IPS DF 6.9 (cell line): ENCODE data around the gene STAMBPL1.

Experiments
- DNase-seq: peaks from one replicate; pipeline ENCODE4 v3.0.0-alpha.2; 2013; ENCODE audit warnings: low read depth, low spot score
- H3K27ac ChIP-seq: one replicate; pipeline ENCODE4 v1.5.1; 2013; ENCODE audit warnings: low read length, control low read depth
- H3K27me3 ChIP-seq: 2 replicates; pipeline ENCODE4 v1.6.1; 2013; ENCODE audit warnings: mild to moderate bottlenecking, low read length; ENCODE audit not compliant: control insufficient read depth, insufficient read depth
- H3K36me3 ChIP-seq: 2 replicates; pipeline ENCODE4 v1.6.1; 2013; ENCODE audit warnings: low read length; ENCODE audit not compliant: control insufficient read depth, insufficient read depth
- H3K4me1 ChIP-seq: 2 replicates; pipeline ENCODE4 v1.6.1; 2013; ENCODE audit warnings: low read length; ENCODE audit not compliant: control insufficient read depth, insufficient read depth
- H3K4me3 ChIP-seq: 2 replicates; pipeline ENCODE4 v1.5.1; 2013; ENCODE audit warnings: mild to moderate bottlenecking, low read length
- H3K9me3 ChIP-seq: 2 replicates; pipeline ENCODE4 v1.6.1; 2013; ENCODE audit warnings: low read length, inconsistent platforms; ENCODE audit not compliant: control insufficient read depth, insufficient read depth
- WGBS: extraction: QIAGEN DNeasy Blood & Tissue Kit; methylation state at CpG from one replicate; pipeline ENCODE4 v1.1.7; 2013; ENCODE audit warnings: mixed read lengths, missing lambda C conversion rate; ENCODE audit not compliant: insufficient read length, insufficient coverage; 5-methylcytosine and 5-hydroxymethylcytosine counted together

The STAMBPL1 gene

DNA sequence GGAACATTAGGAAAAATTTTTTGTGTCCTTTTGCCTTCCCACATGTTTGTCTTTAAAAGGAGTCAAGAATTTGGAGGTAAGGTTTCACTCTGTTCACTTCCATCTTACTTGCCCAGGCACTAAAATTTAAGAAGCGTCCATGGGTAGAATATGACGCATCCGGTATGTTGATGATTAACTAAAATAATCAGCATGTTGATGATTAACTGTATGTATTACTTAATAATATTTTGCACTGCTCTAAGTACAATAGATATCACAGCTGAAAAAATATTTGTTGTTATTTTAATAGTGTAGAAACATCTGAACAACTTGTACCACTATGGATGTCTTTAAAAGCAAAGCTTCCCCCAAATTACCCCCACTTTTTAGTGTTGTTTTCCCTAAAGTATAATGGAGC is 39.9 kb upstream of the STAMBPL1 start:
- Histone ChIP-seq H3K27ac (no peak overlapping the region), H3K27me3 (no peaks in the 10 kb centered on the region), H3K36me3 (no peaks in the 10 kb centered on the region), H3K4me1 (0 out of 2 replicates have a peak, but pooled peaks cover 1% of the 10 kb centered on the region), H3K9me3 (no peaks in the 10 kb centered on the region), H3K4me3 (no peak overlapping the region)
- no CpG with 5 or more reads among the region's 3 CpGs for WGBS
- DNase-seq: no peak

DNA sequence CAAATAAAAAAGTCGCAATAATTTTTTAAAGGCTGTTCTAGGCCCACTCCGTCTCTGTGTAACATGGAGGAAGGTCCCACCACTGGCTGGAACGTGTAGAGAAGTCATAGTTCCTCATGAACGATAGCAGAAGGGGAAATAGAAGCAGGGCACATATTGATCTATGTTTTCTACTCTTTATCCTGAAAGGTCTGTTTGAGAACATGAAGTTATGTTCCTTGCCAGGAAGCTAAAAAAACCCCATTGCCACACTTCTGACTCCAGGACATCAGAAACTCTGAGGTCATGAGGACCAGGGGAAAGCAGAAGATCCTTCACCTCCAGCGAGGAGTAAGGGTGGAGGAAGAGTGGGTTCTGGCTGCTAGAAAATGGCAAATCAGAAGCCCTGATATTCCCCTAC is 39.2 kb upstream of the STAMBPL1 start:
- Histone ChIP-seq H3K27me3 (no peaks in the 10 kb centered on the region), H3K27ac (no peak overlapping the region), H3K9me3 (no peaks in the 10 kb centered on the region), H3K4me3 (no peak overlapping the region), H3K36me3 (no peaks in the 10 kb centered on the region), H3K4me1 (0 out of 2 replicates have a peak, but pooled peaks cover 1% of the 10 kb centered on the region)
- no CpG with 5 or more reads among the region's 5 CpGs for WGBS
- DNase-seq: no peak

DNA sequence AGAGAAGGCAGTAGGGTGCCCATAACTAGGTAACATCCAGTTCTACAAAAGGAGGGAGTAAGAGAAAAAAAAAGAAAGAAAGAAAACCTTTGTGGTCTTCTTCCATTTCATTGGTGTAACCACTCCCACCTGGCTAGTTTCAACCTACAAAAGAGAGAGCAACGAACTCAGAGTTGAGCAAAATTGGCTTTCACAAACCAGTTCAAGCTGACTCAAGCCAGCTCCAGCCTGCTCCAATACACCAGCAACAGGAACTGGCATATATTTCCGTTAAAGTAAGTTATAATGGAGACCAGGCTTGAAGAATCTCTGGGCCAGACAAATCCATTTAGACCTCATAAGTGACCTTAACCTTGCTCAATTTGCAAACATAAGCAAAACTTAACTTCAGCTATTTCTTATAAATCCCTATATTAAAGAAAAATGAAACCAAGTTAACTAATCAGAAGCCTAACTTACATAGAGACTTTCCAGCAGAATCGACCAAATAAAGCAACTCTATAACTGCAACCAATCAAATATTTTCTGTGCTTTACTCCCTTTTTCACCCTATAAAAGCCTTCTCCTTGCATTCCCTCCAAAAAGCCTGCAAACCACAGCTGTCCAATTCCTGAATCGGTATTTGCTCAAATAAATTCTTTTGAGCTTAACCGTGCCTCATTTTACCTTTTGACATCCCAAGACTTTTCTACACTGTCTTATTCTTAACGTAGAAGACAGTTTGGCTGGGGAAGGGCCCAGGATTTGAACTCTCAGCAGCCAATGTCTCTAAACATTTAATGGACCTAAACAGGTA is 38.5 kb upstream of the STAMBPL1 start:
- Histone ChIP-seq H3K4me3 (no peak overlapping the region), H3K9me3 (no peaks in the 10 kb centered on the region), H3K4me1 (0 out of 2 replicates have a peak, but pooled peaks cover 1% of the 10 kb centered on the region), H3K36me3 (no peaks in the 10 kb centered on the region), H3K27ac (no peak overlapping the region), H3K27me3 (no peaks in the 10 kb centered on the region)
- no CpG with 5 or more reads among the region's 6 CpGs for WGBS
- no peak for DNase-seq

GRCh38 chr10:88843171-88843570 is 36.9 kb upstream of the STAMBPL1 start:
- Histone ChIP-seq H3K4me3 (no peak overlapping the region), H3K36me3 (no peaks in the 10 kb centered on the region), H3K27me3 (no peaks in the 10 kb centered on the region), H3K4me1 (0 out of 2 replicates have a peak, but pooled peaks cover 1% of the 10 kb centered on the region), H3K27ac (no peak overlapping the region), H3K9me3 (no peaks in the 10 kb centered on the region)
- no peak for DNase-seq
- no CpG with 5 or more reads among the region's 4 CpGs for WGBS

GRCh38 chr10:88848499-88848898 is 31.5 kb upstream of the STAMBPL1 start:
- peaks cover 4% of the 10 kb centered on the region; the same call in 1 of the 2 replicates for H3K4me1 ChIP-seq
- no peak overlapping the region for H3K27ac ChIP-seq
- no peak overlapping the region for H3K4me3 ChIP-seq
- no peaks in the 10 kb centered on the region for H3K27me3 ChIP-seq
- H3K36me3 ChIP-seq: no peaks in the 10 kb centered on the region
- no peaks in the 10 kb centered on the region for H3K9me3 ChIP-seq
- DNase-seq: no peak
- no CpG with 5 or more reads among the region's 1 CpG for WGBS

DNA sequence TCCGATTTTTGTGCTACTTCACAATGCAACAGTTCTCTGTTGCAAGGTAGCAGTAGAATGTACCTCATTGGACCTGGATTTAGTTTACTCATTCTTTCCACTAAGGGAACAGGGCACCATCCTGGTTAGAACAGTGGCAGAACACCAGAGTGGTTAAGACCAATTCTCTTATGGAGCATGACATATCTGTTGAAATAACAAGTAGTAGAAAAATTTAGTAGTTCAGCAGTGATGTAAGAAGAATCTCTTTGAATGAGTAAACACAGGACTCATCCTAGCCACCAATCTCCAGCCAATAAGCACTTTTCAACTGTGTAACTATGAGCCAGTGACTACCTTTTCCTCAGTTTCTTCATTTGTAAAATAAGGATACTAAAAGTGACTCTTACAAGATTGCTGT is 30.8 kb upstream of the STAMBPL1 start:
- peaks cover 4% of the 10 kb centered on the region; the same call in 1 of the 2 replicates for H3K4me1 ChIP-seq
- no peaks in the 10 kb centered on the region for H3K27me3 ChIP-seq
- no peak overlapping the region for H3K27ac ChIP-seq
- no peak overlapping the region for H3K4me3 ChIP-seq
- H3K36me3 ChIP-seq: no peaks in the 10 kb centered on the region
- no CpG with 5 or more reads among the region's 1 CpG for WGBS
- no peaks in the 10 kb centered on the region for H3K9me3 ChIP-seq
- no peak for DNase-seq

GRCh38 chr10:88850712-88851111 is 29.3 kb upstream of the STAMBPL1 start:
- no peak for DNase-seq
- no peaks in the 10 kb centered on the region for H3K27me3 ChIP-seq
- H3K36me3 ChIP-seq: no peaks in the 10 kb centered on the region
- peaks cover 4% of the 10 kb centered on the region; the same call in 1 of the 2 replicates for H3K4me1 ChIP-seq
- H3K9me3 ChIP-seq: no peaks in the 10 kb centered on the region
- H3K4me3 ChIP-seq: no peak overlapping the region
- WGBS: no CpG with 5 or more reads among the region's 1 CpG
- no peak overlapping the region for H3K27ac ChIP-seq

DNA sequence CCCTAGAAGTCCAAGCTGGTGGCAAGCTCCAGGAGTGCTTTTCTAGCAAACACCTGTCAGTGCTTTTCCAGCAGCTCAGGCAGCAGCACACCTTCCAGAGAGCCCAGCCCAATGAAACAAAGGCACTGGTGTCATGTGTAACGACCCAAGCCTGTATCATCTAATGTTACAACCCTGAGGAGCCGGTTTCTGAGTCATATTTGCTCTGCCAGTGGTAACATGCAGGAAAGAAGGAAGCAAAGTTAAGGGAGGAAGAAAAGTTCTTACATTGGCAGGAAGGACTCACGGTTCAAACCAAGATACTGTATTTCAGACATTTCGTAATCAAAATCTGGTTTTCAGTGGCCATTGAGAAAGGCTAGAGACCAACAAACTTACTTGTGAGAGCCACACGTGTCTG is 28.3 kb upstream of the STAMBPL1 start, which contains the start of gene ANKRD22:
TSS of gene ANKRD22 (minus strand) at position 139 of the 400 bp plus-strand sequence. CDS start 237 bp downstream, outside the sequence.
- Histone ChIP-seq H3K36me3 (no peaks in the 10 kb centered on the region), H3K4me1 (peaks cover 4% of the 10 kb centered on the region; the same call in 1 of the 2 replicates), H3K9me3 (no peaks in the 10 kb centered on the region), H3K27me3 (no peaks in the 10 kb centered on the region), H3K27ac (no peak within 1 kb of the TSS), H3K4me3 (no peak within 1 kb of the TSS)
- WGBS: no CpG with 5 or more reads among the region's 5 CpGs
- no peak for DNase-seq

DNA sequence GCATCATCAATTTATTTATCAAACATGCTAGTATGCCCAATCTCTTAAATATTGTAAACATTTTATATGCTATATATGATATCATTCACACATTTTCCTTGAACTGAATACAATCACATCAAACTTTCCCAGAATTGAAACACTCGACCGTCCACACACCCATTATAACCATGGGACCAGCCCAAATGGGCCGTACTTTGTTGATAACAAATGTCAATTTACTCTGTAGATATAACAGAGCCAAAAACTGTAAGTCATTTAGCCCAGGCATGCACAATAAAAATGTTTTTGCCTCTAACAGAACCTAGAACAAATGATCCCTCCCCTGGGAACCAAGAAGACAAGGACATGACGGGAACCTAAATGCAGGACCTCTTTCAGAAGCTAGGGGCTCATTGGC is 27.7 kb upstream of the STAMBPL1 start:
- no peak for DNase-seq
- no CpG with 5 or more reads among the region's 4 CpGs for WGBS
- no peaks in the 10 kb centered on the region for H3K9me3 ChIP-seq
- no peaks in the 10 kb centered on the region for H3K27me3 ChIP-seq
- no peak overlapping the region for H3K27ac ChIP-seq
- peaks cover 4% of the 10 kb centered on the region; the same call in 1 of the 2 replicates for H3K4me1 ChIP-seq
- no peaks in the 10 kb centered on the region for H3K36me3 ChIP-seq
- no peak overlapping the region for H3K4me3 ChIP-seq

GRCh38 chr10:88853155-88853881 is 26.7 kb upstream of the STAMBPL1 start:
- Histone ChIP-seq H3K4me3 (no peak overlapping the region), H3K27me3 (no peaks in the 10 kb centered on the region), H3K9me3 (no peaks in the 10 kb centered on the region), H3K4me1 (peaks cover 4% of the 10 kb centered on the region; the same call in 1 of the 2 replicates), H3K36me3 (no peaks in the 10 kb centered on the region), H3K27ac (no peak overlapping the region)
- no peak for DNase-seq
- WGBS: no CpG with 5 or more reads among the region's 4 CpGs
